ENCODE data around the gene SPATA25. TPM values are rescaled to one million over a fixed set of nuclear protein-coding genes. Genes with fewer than 3 reads are reported as not detected.

The SPATA25 gene
- total RNA-seq, 1 donor from 2014 or later = 2.9 TPM

- no peak for DNase-seq (ENCODE audit: extremely low spot score, unreplicated experiment)
- peaks cover 24% of the 10 kb centered on the region for H3K36me3 Mint-ChIP-seq (ENCODE audit: unreplicated experiment)
- H3K9me3 Mint-ChIP-seq (ENCODE audit: unreplicated experiment) = no peaks in the 10 kb centered on the region
- peak overlapping the region; percentile 23 for H3K27ac Mint-ChIP-seq (ENCODE audit: unreplicated experiment)
- no peak overlapping the region for H3K4me3 Mint-ChIP-seq (ENCODE audit: unreplicated experiment)
- H3K4me1 Mint-ChIP-seq (ENCODE audit: unreplicated experiment) = peaks cover 1% of the 10 kb centered on the region
- no peak for TF ChIP-seq CTCF (IDR thresholded peaks at IDR 0.05)
- H3K27me3 Mint-ChIP-seq (ENCODE audit: unreplicated experiment) = no peaks in the 10 kb centered on the region
Measured at GRCh38 chr20:45842169-45842812, 45.1 kb downstream of the SPATA25 start.

GRCh38 chr20:45841407-45842129 lies 45.9 kb downstream of the SPATA25 start:
- Mint-ChIP-seq H3K27ac (ENCODE audit: unreplicated experiment) (no peak overlapping the region), H3K27me3 (ENCODE audit: unreplicated experiment) (no peaks in the 10 kb centered on the region), H3K36me3 (ENCODE audit: unreplicated experiment) (peaks cover 24% of the 10 kb centered on the region), H3K4me3 (ENCODE audit: unreplicated experiment) (no peak overlapping the region), H3K4me1 (ENCODE audit: unreplicated experiment) (peaks cover 8% of the 10 kb centered on the region), H3K9me3 (ENCODE audit: unreplicated experiment) (no peaks in the 10 kb centered on the region)
- no peak for DNase-seq (ENCODE audit: extremely low spot score, unreplicated experiment)
- TF ChIP-seq CTCF (IDR thresholded peaks at IDR 0.05) = no peak

- Mint-ChIP-seq H3K36me3 (ENCODE audit: unreplicated experiment) (peaks cover 22% of the 10 kb centered on the region), H3K27me3 (ENCODE audit: unreplicated experiment) (no peaks in the 10 kb centered on the region), H3K9me3 (ENCODE audit: unreplicated experiment) (no peaks in the 10 kb centered on the region), H3K4me1 (ENCODE audit: unreplicated experiment) (peaks cover 13% of the 10 kb centered on the region), H3K27ac (ENCODE audit: unreplicated experiment) (no peak overlapping the region), H3K4me3 (ENCODE audit: unreplicated experiment) (no peak overlapping the region)
- no peak for TF ChIP-seq CTCF (IDR thresholded peaks at IDR 0.05)
- no peak for DNase-seq (ENCODE audit: extremely low spot score, unreplicated experiment)
Measured at GRCh38 chr20:45840700-45841198, 46.7 kb downstream of the SPATA25 start.

- no peak for TF ChIP-seq CTCF (IDR thresholded peaks at IDR 0.05)
- Mint-ChIP-seq H3K9me3 (ENCODE audit: unreplicated experiment) (no peaks in the 10 kb centered on the region), H3K4me1 (ENCODE audit: unreplicated experiment) (peaks cover 38% of the 10 kb centered on the region), H3K4me3 (ENCODE audit: unreplicated experiment) (no peak overlapping the region), H3K27ac (ENCODE audit: unreplicated experiment) (peak overlapping the region; percentile 38), H3K36me3 (ENCODE audit: unreplicated experiment) (peaks cover 5% of the 10 kb centered on the region), H3K27me3 (ENCODE audit: unreplicated experiment) (no peaks in the 10 kb centered on the region)
- DNase-seq (ENCODE audit: extremely low spot score, unreplicated experiment) = no peak
Measured at GRCh38 chr20:45836841-45837240, 50.6 kb downstream of the SPATA25 start.

Other genes starting within 250 kb of the SPATA25 start
- not detected in 2 replicates for gene WFDC11, start 217.4 kb downstream of the SPATA25 start, total RNA-seq
- gene WFDC13, start 185.6 kb downstream of the SPATA25 start, total RNA-seq = not detected in 2 replicates
- not detected in 2 replicates for gene WFDC10B, start 182.6 kb downstream of the SPATA25 start, total RNA-seq
- not detected in 2 replicates for gene SPINT4, start 165.3 kb downstream of the SPATA25 start, total RNA-seq
- 0.91 TPM in 1 of 2 replicates, not detected in the other for gene WFDC3, start 95.7 kb downstream of the SPATA25 start, total RNA-seq
- gene DNTTIP1, start 95.7 kb downstream of the SPATA25 start, total RNA-seq = 23.2 and 30.0 TPM in 2 replicates
- 21.3 and 21.9 TPM in 2 replicates for gene UBE2C, start 75.0 kb downstream of the SPATA25 start, total RNA-seq
- gene TNNC2, start 60.3 kb downstream of the SPATA25 start, total RNA-seq = 1.2 TPM in 1 of 2 replicates, not detected in the other
- gene SNX21, start 53.8 kb downstream of the SPATA25 start, total RNA-seq = 24.4 and 25.6 TPM in 2 replicates
- gene ACOT8, start 30.2 kb downstream of the SPATA25 start, total RNA-seq = 23.6 and 23.9 TPM in 2 replicates
- gene ZSWIM3, start 30.0 kb downstream of the SPATA25 start, total RNA-seq = 3.9 and 4.4 TPM in 2 replicates
- gene ZSWIM1, start 6.4 kb downstream of the SPATA25 start, total RNA-seq = 12.6 and 13.3 TPM in 2 replicates
- 7.3 and 7.4 TPM in 2 replicates for gene NEURL2, start 3.6 kb upstream of the SPATA25 start, total RNA-seq
- 310 and 318 TPM in 2 replicates for gene CTSA, start 3.7 kb upstream of the SPATA25 start, total RNA-seq
- gene PLTP, start 24.5 kb upstream of the SPATA25 start, total RNA-seq = 195 and 211 TPM in 2 replicates
- 34.6 and 42.1 TPM in 2 replicates for gene PCIF1, start 47.1 kb upstream of the SPATA25 start, total RNA-seq
- 23.9 and 24.6 TPM in 2 replicates for gene ZNF335, start 84.6 kb upstream of the SPATA25 start, total RNA-seq
- gene MMP9, start 121.3 kb upstream of the SPATA25 start, total RNA-seq = not detected in 2 replicates
- gene SLC12A5, start 141.6 kb upstream of the SPATA25 start, total RNA-seq = 1.7 TPM in 1 of 2 replicates, not detected in the other
- gene NCOA5, start 202.3 kb upstream of the SPATA25 start, total RNA-seq = 29.8 and 39.0 TPM in 2 replicates
- 1.6 and 2.2 TPM in 2 replicates for gene CD40, start 230.7 kb upstream of the SPATA25 start, total RNA-seq

Data from osteocyte (in vitro differentiated cells).